Measurements from ENCODE around the gene PFDN5.
A peak's percentile ranks its signal among the peaks of the same experiment; 100 is the strongest.
"Not testable (repeated sequence)": the region's sequence is repeated elsewhere in the genome, so short reads cannot be mapped to it uniquely, and the experiment has no call there.

The PFDN5 gene

GRCh38 chr12:53328043-53328435, 32.7 kb downstream of the PFDN5 start:
- DNase-seq (ENCODE audit: low read depth) = no peak

DNA sequence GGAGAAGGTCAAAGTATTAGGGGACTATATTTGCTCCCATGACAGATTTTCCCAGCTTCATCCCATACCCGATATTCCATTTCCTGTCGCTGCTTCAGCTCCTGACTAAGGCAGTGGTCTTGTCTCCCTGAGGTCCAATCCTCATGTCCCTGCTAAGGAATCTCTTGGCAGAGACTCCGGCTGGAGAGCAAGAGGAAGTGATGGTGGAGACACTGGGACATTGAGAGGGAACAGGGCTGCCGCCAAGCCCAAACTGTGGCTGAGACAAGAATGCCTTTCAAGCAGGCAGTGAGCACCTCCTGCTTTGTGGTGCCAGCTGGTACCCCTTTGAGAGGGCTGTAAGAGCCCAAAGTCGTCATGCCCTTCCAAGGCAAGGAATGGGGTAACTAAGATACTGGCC, 35.3 kb downstream of the PFDN5 start:
- no peak for DNase-seq (ENCODE audit: low read depth)

- not testable (repeated sequence) for DNase-seq (ENCODE audit: low read depth)
These were observed 37.0 kb downstream of the PFDN5 start for GRCh38 chr12:53332339-53332738.

- no peak for DNase-seq (ENCODE audit: low read depth)
These were observed 37.4 kb downstream of the PFDN5 start for GRCh38 chr12:53332744-53333143.

- no peak for DNase-seq (ENCODE audit: low read depth)
These were observed 37.9 kb downstream of the PFDN5 start for GRCh38 chr12:53333289-53333688.

DNA sequence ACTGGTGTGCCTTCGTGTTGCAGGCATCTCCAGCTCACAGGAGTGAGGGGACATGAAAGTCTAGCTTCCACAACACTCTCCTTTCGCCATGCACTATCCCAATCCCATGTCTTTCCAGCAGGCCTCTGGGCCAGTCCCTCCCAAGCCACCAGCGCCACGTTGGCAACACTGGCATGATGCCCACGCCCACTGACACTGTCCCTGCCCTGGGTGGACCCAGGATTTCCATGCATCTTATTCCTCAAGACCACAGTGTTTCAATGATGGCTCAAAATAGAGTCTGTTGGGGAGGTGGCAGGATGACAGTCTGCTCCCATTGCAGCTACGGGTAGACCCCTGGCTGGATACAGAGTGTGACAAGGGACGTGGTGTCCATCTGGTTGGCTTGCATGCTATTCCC, 38.5 kb downstream of the PFDN5 start:
- DNase-seq (ENCODE audit: low read depth) = no peak

DNA sequence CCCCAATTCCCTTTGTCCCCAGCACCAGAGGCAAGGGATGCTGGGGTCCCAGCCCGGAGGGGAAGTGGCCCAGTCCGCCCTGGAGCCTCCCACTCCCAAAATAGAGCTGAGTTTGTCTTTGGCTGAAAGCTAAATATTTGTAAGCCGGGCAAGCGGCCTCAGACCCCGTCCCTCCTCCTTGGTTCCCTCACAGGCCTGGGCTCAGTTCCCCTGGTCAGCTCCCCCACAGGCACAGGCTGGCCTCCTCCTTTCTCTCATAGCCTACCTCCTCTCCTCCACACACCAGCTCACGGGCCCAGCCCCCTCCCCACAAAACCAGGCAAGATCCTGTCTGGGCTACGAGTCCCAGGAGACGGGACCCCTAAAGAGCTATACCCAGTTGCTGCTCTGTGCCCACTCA, 39.5 kb downstream of the PFDN5 start:
- no peak for DNase-seq (ENCODE audit: low read depth)

GRCh38 chr12:53336181-53336681, 40.9 kb downstream of the PFDN5 start, which contains the start of gene SP7:
TSS of gene SP7 (minus strand) at chr12:53336354. CDS start at chr12:53335646, 708 bp downstream.
- no peak for DNase-seq (ENCODE audit: low read depth)

- DNase-seq (ENCODE audit: low read depth) = no peak
These were observed 42.7 kb downstream of the PFDN5 start for GRCh38 chr12:53338017-53338416.

- no peak for DNase-seq (ENCODE audit: low read depth)
These were observed 43.6 kb downstream of the PFDN5 start for GRCh38 chr12:53338916-53339315.

DNA sequence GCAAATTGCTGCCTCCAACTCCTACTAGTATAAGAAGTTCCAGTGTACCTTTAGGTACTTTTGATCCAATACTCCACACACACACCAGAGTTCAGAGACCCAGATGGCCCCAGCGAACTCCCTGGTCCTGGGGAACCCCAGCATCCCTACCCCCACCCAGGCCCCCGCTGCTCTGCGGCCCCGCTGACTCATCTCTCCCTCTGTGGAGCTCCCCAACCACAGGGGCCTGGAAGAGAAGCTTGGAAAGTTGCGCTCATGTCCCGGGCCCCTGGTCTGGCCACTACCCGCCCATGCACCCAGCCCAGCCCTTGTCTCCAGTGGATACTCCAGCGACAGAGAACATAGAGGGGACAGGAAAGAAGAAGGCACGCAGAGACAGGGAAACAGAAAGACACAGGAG, 45.1 kb downstream of the PFDN5 start:
- DNase-seq (ENCODE audit: low read depth) = no peak

DNA sequence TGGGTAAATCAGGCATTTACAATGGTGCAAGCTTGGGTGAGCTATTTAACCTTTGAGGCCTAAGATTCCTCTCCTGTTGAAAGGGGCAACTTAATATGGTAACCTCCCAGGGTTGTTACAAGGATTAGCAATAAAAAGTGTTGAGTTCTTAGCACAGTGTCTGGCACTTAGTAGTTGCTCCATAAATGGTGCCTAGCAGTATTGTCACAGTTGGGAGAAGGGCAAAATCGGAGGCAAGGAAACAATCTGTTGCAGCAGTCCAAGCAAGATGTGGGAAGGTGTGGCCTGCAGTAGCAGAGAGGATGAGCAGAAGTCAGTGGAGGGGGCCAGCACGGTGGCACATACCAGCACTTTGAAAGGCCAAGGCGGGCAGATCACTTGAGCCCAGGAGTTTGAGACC, 48.1 kb downstream of the PFDN5 start:
- DNase-seq (ENCODE audit: low read depth) = no peak

- DNase-seq (ENCODE audit: low read depth) = no peak
These were observed 48.6 kb downstream of the PFDN5 start for GRCh38 chr12:53343969-53344368.

GRCh38 chr12:53344487-53344823, 49.1 kb downstream of the PFDN5 start:
- no peak for DNase-seq (ENCODE audit: low read depth)

DNA sequence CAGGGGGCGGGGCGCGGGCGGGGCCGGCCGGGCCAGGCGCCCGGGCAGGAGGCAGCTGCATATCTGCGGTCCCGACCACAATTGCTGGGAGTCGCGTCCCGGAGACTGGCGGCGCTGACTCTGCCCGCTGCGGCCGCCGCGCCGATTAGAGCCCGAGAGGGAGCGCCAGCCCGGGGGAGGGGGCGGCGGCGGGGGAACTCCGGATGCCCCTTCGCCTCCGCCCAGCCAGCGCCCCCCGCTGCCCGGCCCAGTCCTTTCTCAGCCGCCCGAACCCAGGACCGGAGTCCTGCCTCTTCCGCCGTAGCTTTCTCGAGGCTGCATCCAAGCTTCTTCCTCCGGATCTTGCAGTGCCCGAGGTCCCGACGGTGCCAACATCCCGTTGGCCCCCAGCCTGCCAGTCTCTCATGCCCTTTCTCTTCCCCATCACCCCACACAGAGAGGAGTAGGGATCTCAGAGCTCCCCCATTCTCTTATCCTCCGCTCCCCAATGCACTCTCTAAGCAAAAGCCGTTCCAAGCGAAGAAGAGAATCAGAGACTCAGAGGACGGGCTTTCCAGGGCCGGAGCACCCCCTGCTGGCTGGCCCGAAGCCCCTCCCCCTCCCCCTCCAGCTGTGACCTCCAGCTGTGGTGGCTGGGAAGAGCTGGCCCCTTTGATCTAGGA, 49.6 kb downstream of the PFDN5 start:
- peak; percentile 63 for DNase-seq (ENCODE audit: low read depth)

GRCh38 chr12:53345486-53346188, 50.3 kb downstream of the PFDN5 start:
- peak; percentile 43 for DNase-seq (ENCODE audit: low read depth)

DNA sequence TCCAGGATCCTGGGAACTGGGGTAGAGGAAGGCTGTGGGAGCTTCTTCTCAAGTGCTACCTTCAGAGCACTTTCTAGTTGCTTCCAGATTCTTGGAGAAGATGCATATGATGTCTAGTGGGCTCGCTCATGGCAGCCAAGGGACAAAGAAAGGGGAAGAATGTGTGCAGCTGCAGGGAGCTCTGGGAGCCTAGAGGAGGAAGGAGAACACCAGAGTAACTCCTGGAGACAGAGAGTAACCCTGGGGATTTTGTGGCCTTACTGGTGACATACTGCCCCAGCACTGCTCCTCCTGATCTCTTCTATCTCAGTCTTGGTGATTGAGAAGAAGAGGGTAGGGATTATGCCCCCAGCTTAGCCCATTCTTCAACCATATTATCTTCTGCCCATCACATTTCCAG, 51.1 kb downstream of the PFDN5 start:
- no peak for DNase-seq (ENCODE audit: low read depth)

GRCh38 chr12:53347905-53348304, 52.6 kb downstream of the PFDN5 start:
- DNase-seq (ENCODE audit: low read depth) = no peak

All from fibroblast of the conjunctiva (primary cell).